Measurements from ENCODE around the gene CDK15. TPM values are rescaled to one million over a fixed set of nuclear protein-coding genes. Genes with fewer than 3 reads are reported as not detected.
"Not testable (repeated sequence)": the region's sequence is repeated elsewhere in the genome, so short reads cannot be mapped to it uniquely, and the experiment has no call there.

Gene CDK15
- total RNA-seq, 2 donors from 2014 or later = not detected

DNA sequence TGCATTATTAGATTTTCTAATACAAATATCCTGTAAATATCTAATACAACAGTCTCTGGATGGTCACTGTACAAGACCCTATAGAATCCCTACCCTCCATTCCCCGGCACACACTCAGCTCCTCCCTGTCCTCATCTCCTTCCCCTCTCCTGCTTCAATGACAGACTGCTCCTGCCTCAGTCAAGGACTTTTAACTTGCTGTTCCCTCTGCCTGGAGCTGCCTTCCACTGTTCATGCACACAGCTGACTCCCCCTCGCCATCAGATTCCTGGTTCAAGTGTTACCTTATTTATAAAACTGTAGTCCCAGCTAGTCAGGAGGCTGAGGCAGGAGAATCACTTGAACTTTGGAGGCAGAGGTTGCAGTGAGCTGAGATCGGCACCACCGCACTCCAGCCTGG lies 3.3 kb downstream of the CDK15 start:
- H3K36me3 Mint-ChIP-seq = no peaks in the 10 kb centered on the region
- no peaks in the 10 kb centered on the region for H3K9me3 Mint-ChIP-seq
- H3K27ac Mint-ChIP-seq = no peak overlapping the region
- no peak for DNase-seq (ENCODE audit: low spot score in 2 of 2)
- no peak for ATAC-seq

GRCh38 chr2:201810604-201811003 lies 4.3 kb downstream of the CDK15 start:
- H3K27ac Mint-ChIP-seq; DNase-seq (ENCODE audit: low spot score in 2 of 2); H3K9me3 Mint-ChIP-seq; H3K36me3 Mint-ChIP-seq; ATAC-seq: not testable (repeated sequence)

DNA sequence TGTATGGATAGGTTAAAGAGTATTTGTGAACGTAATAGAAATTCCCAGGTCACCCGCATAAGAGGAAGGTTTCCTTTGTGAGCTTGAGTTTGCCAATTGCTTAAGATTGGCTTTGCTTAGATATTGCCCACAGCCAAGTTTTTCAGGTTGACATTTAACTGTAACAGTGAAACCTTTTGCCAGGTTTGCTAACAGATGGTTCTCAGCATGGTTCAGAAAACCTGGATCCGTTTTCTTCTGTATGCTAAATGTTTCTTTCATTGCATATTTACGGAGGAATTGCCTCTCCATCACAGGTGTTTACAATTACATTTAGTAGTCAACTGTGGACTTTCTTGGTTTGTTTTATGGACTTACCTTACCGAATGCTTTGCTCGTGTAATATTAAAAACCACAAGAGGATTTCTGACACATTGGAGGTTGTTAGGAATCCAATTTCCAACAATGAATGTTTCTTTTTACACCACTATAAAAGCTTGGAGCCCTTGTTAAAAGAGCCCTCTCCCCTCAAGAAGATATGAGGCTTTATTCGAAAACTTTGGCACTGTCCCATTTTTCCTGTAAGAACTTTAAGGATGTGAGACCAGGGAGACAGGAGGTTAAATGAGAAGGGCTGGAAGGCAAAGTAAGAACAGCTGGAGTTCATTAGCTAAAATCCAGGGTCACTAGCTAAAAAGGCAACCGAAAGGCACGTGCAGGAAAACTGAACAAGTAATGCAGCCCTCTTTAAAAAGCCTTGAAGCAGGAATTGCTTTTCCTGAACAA lies 7.8 kb downstream of the CDK15 start:
- no peak overlapping the region for H3K27ac Mint-ChIP-seq
- no peaks in the 10 kb centered on the region for H3K9me3 Mint-ChIP-seq
- no peak for ATAC-seq
- no peak for DNase-seq (ENCODE audit: low spot score in 2 of 2)
- no peaks in the 10 kb centered on the region for H3K36me3 Mint-ChIP-seq

DNA sequence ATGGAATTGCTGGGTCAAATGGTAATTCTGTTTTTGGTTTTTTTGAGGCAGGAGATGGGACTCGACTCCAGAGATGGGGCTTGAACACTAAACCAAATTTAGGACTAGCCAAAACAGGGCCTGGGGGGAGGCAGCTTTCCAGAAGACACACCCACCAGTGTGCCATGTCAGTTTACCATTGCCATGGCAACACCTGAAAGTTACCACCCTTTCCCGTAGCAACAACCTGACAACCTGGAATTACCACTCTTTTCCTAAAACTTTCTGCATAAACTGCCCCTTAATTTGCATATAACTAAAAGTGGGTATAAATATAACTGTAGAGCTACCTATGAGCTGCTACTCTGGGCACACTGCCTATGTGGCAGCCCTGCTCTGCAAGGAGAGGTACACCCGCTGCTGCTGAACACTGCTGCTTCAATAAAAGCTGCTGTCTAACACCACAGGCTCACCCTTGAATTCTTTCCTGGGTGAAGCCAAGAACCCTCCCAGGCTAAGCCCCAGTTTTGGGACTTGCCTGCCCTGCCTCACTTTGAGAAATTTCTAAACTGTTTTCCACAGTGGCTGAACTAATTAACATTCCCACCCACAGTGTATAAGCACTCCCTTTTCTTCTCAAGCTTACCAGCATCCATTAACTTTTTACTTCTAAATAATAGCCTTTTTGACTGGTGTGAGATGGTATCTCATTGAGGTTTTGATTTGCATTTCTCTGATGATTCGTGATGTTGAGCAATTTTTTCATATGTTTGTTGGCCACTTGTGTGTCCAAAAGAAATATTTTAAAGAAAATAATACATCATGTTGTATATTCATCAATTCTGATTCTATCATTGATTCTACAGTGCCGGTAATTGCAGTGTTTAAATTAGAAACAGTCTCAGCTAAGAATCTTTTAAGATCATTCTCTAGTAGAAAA lies 10.6 kb downstream of the CDK15 start:
- ATAC-seq (no peak), DNase-seq (ENCODE audit: low spot score in 2 of 2) (no peak)
- no peaks in the 10 kb centered on the region for H3K36me3 Mint-ChIP-seq
- no peak overlapping the region for H3K27ac Mint-ChIP-seq
- H3K9me3 Mint-ChIP-seq = no peaks in the 10 kb centered on the region

GRCh38 chr2:201820383-201821007 lies 14.2 kb downstream of the CDK15 start:
- Mint-ChIP-seq H3K36me3 (no peaks in the 10 kb centered on the region), H3K9me3 (peaks cover 0 to under 1% of the 10 kb centered on the region in 2 donors), H3K27ac (no peak overlapping the region)
- no peak for DNase-seq (ENCODE audit: low spot score in 2 of 2)
- ATAC-seq = no peak

DNA sequence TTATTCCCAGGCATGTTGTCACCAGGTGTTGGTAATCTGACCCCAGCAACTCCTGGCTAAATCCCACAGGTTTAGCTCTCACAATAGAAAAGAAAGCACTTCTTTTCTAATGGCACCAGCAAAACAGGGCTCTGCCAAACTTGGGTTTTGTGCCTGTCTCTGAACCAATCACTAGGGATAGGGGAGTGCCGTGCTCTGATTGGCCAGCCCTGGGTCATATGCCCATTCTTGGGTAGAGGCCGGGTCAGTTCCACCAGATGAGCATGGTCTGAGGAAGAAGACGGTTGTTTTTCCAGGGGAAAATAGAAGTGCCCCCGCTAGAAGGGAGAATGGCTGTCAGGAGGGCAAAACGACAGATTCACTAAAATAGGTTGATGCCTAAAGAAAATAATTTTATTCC lies 14.7 kb downstream of the CDK15 start:
- ATAC-seq = no peak
- H3K9me3 Mint-ChIP-seq = peaks cover 0 to 5% of the 10 kb centered on the region in 2 donors

DNA sequence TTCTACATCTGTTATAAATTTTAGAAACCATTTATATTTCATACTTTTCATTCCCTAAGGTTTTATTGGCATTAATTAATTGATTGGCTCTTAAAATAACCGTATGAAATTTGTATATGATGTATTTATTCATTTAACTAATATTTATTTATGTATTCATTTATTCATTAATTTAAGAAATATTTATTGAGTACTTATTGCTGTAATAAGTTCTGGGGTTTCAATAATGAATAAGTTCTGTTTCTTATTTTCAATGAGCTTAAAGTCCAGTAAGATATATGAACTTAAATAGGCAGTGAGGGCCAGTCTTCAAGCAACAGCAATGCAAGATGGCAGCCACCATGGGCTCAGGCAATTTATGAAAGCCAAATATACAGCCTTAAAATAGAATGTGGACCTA lies 17.9 kb downstream of the CDK15 start:
- no peaks in the 10 kb centered on the region for H3K36me3 Mint-ChIP-seq

More for the DNA sequence above, 14.7 kb downstream of the CDK15 start:
- no peak overlapping the region for H3K27ac Mint-ChIP-seq
- DNase-seq (ENCODE audit: low spot score in 2 of 2) = no peak
- H3K36me3 Mint-ChIP-seq = no peaks in the 10 kb centered on the region

DNA sequence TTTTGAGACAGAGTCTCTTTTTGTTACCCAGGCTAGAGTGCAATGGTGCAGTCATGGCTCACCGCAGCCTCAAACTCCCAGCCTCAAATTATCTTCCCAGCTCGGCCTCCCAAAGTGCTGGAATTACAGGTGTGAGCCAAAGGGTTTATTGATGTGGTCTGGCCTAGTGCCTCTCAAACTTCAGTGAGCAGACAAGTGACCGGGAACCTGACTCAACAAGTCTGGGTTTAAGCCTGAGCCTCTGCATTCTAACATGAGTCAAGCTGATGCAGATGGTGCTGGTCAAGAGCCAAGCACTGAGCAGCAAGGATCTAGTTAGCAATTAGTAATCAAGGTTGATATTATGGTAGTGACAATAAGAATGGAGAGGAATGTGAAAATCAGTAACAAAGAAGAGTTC lies 21.3 kb downstream of the CDK15 start:
- Mint-ChIP-seq H3K9me3 (peaks cover 0 to 5% of the 10 kb centered on the region in 2 donors), H3K36me3 (no peaks in the 10 kb centered on the region)

More for the DNA sequence above, 17.9 kb downstream of the CDK15 start:
- DNase-seq (ENCODE audit: low spot score in 2 of 2) = no peak
- ATAC-seq = no peak
- H3K27ac Mint-ChIP-seq = no peak overlapping the region
- peaks cover 0 to 5% of the 10 kb centered on the region in 2 donors for H3K9me3 Mint-ChIP-seq

GRCh38 chr2:201828220-201828619 lies 21.9 kb downstream of the CDK15 start:
- Mint-ChIP-seq H3K27ac (no peak overlapping the region), H3K36me3 (no peaks in the 10 kb centered on the region), H3K9me3 (peaks cover 0 to 5% of the 10 kb centered on the region in 2 donors)
- DNase-seq (ENCODE audit: low spot score in 2 of 2) (no peak), ATAC-seq (no peak)

More for the DNA sequence above, 21.3 kb downstream of the CDK15 start:
- no peak for DNase-seq (ENCODE audit: low spot score in 2 of 2)
- ATAC-seq = no peak
- H3K27ac Mint-ChIP-seq = no peak overlapping the region

DNA sequence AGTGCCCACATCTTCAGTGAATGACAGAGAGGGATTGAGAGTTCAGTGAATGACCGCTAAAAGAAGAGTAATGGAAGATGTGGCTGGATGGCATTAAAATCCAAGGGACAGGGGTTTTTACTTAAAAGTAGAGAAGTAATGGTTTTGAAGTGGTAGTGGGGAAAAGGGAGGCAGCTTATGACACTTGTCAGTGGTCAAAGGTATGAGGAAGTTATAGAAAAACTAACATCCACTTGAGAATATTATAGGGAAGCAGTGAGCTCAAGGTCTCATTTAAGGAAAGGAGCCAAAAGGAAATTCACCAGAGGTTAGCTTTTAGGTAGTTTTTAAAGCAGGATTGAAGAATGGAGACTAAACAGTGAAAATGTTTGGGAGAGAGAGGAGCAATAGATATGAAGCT lies 24.3 kb downstream of the CDK15 start:
- Mint-ChIP-seq H3K36me3 (no peaks in the 10 kb centered on the region), H3K9me3 (peaks cover 0 to 2% of the 10 kb centered on the region in 2 donors), H3K27ac (no peak overlapping the region)
- DNase-seq (ENCODE audit: low spot score in 2 of 2) (no peak), ATAC-seq (no peak)

DNA sequence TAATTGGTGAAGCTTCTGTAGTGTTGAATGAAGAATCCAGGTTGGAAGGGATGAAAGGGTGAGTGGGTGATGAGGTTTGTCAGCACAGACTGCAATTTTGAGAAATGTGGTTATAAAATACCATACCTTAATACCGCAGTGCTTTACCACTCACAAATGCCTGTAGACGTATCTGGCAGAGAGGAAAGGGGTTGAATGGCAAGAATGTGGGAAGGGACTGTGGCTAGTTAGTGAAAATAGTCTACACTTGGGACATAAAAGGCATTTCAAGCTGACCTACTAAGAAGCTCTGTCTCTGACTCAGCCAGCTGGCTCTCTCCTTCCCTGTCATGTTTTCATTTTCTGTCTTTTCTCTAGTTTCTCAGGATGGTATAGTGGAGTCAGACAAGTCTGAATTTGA lies 25.1 kb downstream of the CDK15 start:
- Mint-ChIP-seq H3K27ac (no peak overlapping the region), H3K36me3 (no peaks in the 10 kb centered on the region), H3K9me3 (no peaks in the 10 kb centered on the region)
- DNase-seq (ENCODE audit: low spot score in 2 of 2) (no peak), ATAC-seq (peak; percentile 37)

- no peak overlapping the region for H3K27ac Mint-ChIP-seq
- H3K36me3 Mint-ChIP-seq = no peaks in the 10 kb centered on the region
- ATAC-seq (no peak), DNase-seq (ENCODE audit: low spot score in 2 of 2) (no peak)
- H3K9me3 Mint-ChIP-seq = no peaks in the 10 kb centered on the region
Observed at GRCh38 chr2:201833781-201834180, 27.4 kb downstream of the CDK15 start.

GRCh38 chr2:201835066-201835465 lies 28.7 kb downstream of the CDK15 start:
- Mint-ChIP-seq H3K36me3 (no peaks in the 10 kb centered on the region), H3K9me3 (no peaks in the 10 kb centered on the region), H3K27ac (no peak overlapping the region)
- no peak for DNase-seq (ENCODE audit: low spot score in 2 of 2)
- ATAC-seq = peak in 1 of 2 donors; percentile 33

DNA sequence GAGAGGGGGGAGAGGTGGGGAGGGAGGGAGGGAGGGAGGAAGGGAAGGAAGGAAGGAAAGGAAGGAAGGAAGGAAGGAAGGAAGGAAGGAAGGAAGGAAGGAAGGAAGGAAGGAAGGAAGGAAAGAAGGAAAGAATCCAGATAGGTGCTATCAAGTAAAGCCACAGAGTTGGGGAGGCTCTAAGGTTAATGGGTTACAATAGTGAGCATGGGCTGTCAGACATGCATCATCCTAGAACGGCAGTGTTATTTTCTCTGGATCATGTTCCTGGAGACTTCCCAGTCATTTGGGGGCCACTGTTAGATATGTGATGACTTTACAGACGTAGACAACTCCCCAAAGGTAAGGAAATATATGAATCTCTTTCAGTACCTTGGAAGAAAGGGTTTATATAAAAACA lies 31.1 kb downstream of the CDK15 start:
- peaks cover 8 to 17% of the 10 kb centered on the region in 2 donors for H3K36me3 Mint-ChIP-seq
- no peak for DNase-seq (ENCODE audit: low spot score in 2 of 2)
- no peak overlapping the region for H3K27ac Mint-ChIP-seq
- H3K9me3 Mint-ChIP-seq = peaks cover 0 to 10% of the 10 kb centered on the region in 2 donors
- ATAC-seq = no peak

DNA sequence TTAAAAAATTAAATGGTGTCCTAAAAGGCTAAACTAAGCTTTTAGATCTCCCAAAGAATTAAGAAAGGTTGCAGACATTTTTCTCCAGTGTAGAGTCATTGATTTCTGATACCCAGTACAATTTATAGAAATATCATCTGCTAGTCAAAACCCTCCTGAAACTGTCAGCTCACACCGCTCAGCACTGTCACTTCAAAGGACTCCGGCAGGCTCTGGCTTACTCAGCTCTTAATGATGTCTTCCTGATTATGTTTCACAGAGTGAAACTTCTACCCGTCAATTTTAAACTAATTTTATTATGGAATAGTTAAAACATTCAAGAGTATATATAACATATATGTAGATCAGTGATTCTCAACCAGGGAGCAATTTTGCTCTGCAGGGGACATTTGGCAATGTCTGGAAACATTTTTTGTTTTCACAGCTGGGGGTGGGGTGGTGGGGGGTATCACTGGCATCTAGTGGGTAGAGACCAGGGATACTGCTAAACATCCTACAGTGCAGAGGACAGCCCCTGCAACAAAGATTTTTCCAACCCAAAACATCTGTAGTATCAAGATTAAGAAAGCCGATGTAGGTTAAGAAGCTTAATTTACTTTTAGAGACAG lies 31.6 kb downstream of the CDK15 start:
- DNase-seq (ENCODE audit: low spot score in 2 of 2) = no peak
- H3K36me3 Mint-ChIP-seq = peaks cover 8 to 17% of the 10 kb centered on the region in 2 donors
- peak in 1 of 2 donors; percentile 67 for ATAC-seq
- no peak overlapping the region for H3K27ac Mint-ChIP-seq
- H3K9me3 Mint-ChIP-seq = peaks cover 0 to 10% of the 10 kb centered on the region in 2 donors

DNA sequence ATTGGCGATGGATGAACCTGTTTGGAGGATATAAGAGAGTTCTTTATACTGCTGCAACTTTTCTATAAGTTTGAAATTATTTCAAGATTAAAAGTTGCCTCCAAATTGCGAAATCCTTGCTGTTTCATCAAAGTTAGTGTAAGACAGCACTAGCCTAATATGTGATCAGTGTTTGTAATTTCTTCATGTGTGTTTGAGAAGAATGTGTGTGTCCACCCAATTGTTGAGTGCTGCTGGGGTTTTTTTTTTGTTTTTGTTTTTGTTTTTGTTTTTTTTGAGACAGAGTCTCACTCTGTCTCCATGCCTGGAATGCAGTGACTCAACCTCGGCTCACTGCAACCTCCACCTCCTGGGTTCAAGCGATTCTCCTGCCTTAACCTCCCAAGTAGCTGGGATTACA lies 33.4 kb downstream of the CDK15 start:
- no peak for DNase-seq (ENCODE audit: low spot score in 2 of 2)
- Mint-ChIP-seq H3K9me3 (peaks cover 0 to 10% of the 10 kb centered on the region in 2 donors), H3K36me3 (peaks cover 8 to 17% of the 10 kb centered on the region in 2 donors), H3K27ac (no peak overlapping the region)
- ATAC-seq = no peak

Measured in activated naive CD4-positive, alpha-beta T cell treated with anti-CD3 and anti-CD28 coated beads, Interleukin-2, amount 50 U/mL, for 72 hours (primary cell).